ENCODE measurements around the gene AXL.
"Not testable (repeated sequence)": the region's sequence is repeated elsewhere in the genome, so short reads cannot be mapped to it uniquely, and the experiment has no call there.

AXL gene

GRCh38 chr19:41276231-41276630 lies 57.2 kb downstream of the AXL start:
- no peak for DNase-seq (ENCODE audit: low read depth in 3 of 3)

GRCh38 chr19:41278478-41278877 lies 59.5 kb downstream of the AXL start:
- DNase-seq (ENCODE audit: low read depth in 3 of 3) = no peak

GRCh38 chr19:41288673-41289530 lies 69.9 kb downstream of the AXL start:
- DNase-seq (ENCODE audit: low read depth in 3 of 3) = no peak

GRCh38 chr19:41289814-41290213 lies 70.8 kb downstream of the AXL start:
- not testable (repeated sequence) for DNase-seq (ENCODE audit: low read depth in 3 of 3)

- DNase-seq (ENCODE audit: low read depth in 3 of 3) = no peak
Observed at GRCh38 chr19:41294393-41294792, 75.4 kb downstream of the AXL start.

- no peak for DNase-seq (ENCODE audit: low read depth in 3 of 3)
Observed at GRCh38 chr19:41295499-41295898, 76.5 kb downstream of the AXL start.

- DNase-seq (ENCODE audit: low read depth in 3 of 3) = no peak
Observed at GRCh38 chr19:41296433-41296871, 77.4 kb downstream of the AXL start.

GRCh38 chr19:41297628-41298347 lies 78.8 kb downstream of the AXL start:
- no peak for DNase-seq (ENCODE audit: low read depth in 3 of 3)

- DNase-seq (ENCODE audit: low read depth in 3 of 3) = no peak
Observed at GRCh38 chr19:41298348-41298964, 79.4 kb downstream of the AXL start.

- DNase-seq (ENCODE audit: low read depth in 3 of 3) = no peak
Observed at GRCh38 chr19:41299046-41299754, 80.2 kb downstream of the AXL start.

GRCh38 chr19:41299755-41300089 lies 80.7 kb downstream of the AXL start:
- DNase-seq (ENCODE audit: low read depth in 3 of 3) = no peak

GRCh38 chr19:41300555-41300954 lies 81.5 kb downstream of the AXL start:
- no peak for DNase-seq (ENCODE audit: low read depth in 3 of 3)

- DNase-seq (ENCODE audit: low read depth in 3 of 3) = peak; percentile 43 to 64 (median 47)
Observed at GRCh38 chr19:41302624-41303351, 83.8 kb downstream of the AXL start.

GRCh38 chr19:41303954-41304353 lies 84.9 kb downstream of the AXL start:
- no peak for DNase-seq (ENCODE audit: low read depth in 3 of 3)

GRCh38 chr19:41304706-41305483 lies 85.9 kb downstream of the AXL start:
- no peak for DNase-seq (ENCODE audit: low read depth in 3 of 3)

- no peak for DNase-seq (ENCODE audit: low read depth in 3 of 3)
Observed at GRCh38 chr19:41305927-41306793, 87.1 kb downstream of the AXL start.

- DNase-seq (ENCODE audit: low read depth in 3 of 3) = no peak
Observed at GRCh38 chr19:41307090-41307875, 88.3 kb downstream of the AXL start.

GRCh38 chr19:41307954-41308449 lies 89.0 kb downstream of the AXL start:
- no peak for DNase-seq (ENCODE audit: low read depth in 3 of 3)
